Vagina (tissue), 2 donors: ENCODE measurements around the gene CLUH.

Experiments
- CTCF ChIP-seq, 3 experiments: fragments of 450-650 bp in 2 of 3; fragments of 200-600 bp in 1 of 3; sonication (generic) in 1 of 3; IDR thresholded peaks; one replicate each; pipeline ENCODE4 v1.5.1; 2017 to 2019; ENCODE audit warnings: antibody characterized with exemption in 3 of 3, mild to moderate bottlenecking in 2 of 3, moderate library complexity in 2 of 3
- POLR2A ChIP-seq, 2 donors: fragments of 450-650 bp; IDR thresholded peaks; one replicate each; pipeline ENCODE4 v1.6.1; 2017; ENCODE audit warnings: antibody characterized with exemption in 2 of 2, mild to moderate bottlenecking in 2 of 2, moderate library complexity in 2 of 2
- POLR2AphosphoS5 ChIP-seq, 2 donors: sonication (generic); formaldehyde crosslinking; IDR thresholded peaks; one replicate each; pipeline ENCODE4 v1.9.0; 2017; ENCODE audit warnings: antibody characterized with exemption in 2 of 2, mild to moderate bottlenecking in 2 of 2, low read depth in 1 of 2; ENCODE audit not compliant: insufficient read depth in 1 of 2

GRCh38 chr17:2695243-2695960, 16.2 kb downstream of the CLUH start:
- TF ChIP-seq CTCF (IDR thresholded peaks at IDR 0.05) = no peak
- TF ChIP-seq POLR2AphosphoS5 (IDR thresholded peaks at IDR 0.05; ENCODE audit: insufficient read depth in 1 of 2, low read depth in 1 of 2) = no peak
- TF ChIP-seq POLR2A (IDR thresholded peaks at IDR 0.05) = no peak
